IMR-90 (cell line): ENCODE data around the gene PIK3R5. TPM values are rescaled to one million over a fixed set of nuclear protein-coding genes. Genes with fewer than 3 reads are reported as not detected.

Source experiments
- ATAC-seq: fragments of 200-7000 bp; cut with Tn5 transposase; 2 replicates; pipeline ENCODE4 v1.9.1; 2020; ENCODE audit warnings: low read depth, mild to moderate bottlenecking, moderate library complexity
- BruUV-seq: library from RNA; stranded (reverse); fragments of 400-500 nt; replicated peaks from 2 replicates; lab custom pipeline; 2021; lab: Mats Ljungman, UMichigan
- CTCF ChIA-PET: fragments of 300-600 bp; formaldehyde crosslinking; extraction: SDS; loops from one replicate; lab custom pipeline; 2021; ENCODE audit warnings: antibody characterized with exemption; lab: Yijun Ruan, JAX
- POLR2A ChIA-PET: fragments of 300-600 bp; sonication (Branson Sonifier 250); formaldehyde crosslinking; loops from one replicate; lab custom pipeline; 2022; ENCODE audit warnings: antibody characterized with exemption; ENCODE audit not compliant: unreplicated experiment; lab: Charles Lee
- DNase-seq: peaks from one replicate; pipeline ENCODE4 v3.0.0; 2013
- H2AFZ ChIP-seq: replicated peaks from 2 replicates; pipeline ENCODE3; 2013; ENCODE audit warnings: low read length, mild to moderate bottlenecking; ENCODE audit not compliant: poor library complexity
- H2AK5ac ChIP-seq: 2 replicates; pipeline ENCODE4 v1.6.1; 2013; ENCODE audit warnings: low read depth, low read length, inconsistent platforms
- H2AK9ac ChIP-seq: replicated peaks from 2 replicates; pipeline ENCODE3; 2013; ENCODE audit warnings: mild to moderate bottlenecking, low read depth, low read length, moderate library complexity; ENCODE audit not compliant: poor library complexity
- H2BK120ac ChIP-seq: 2 replicates; pipeline ENCODE4 v1.6.1; 2013; ENCODE audit warnings: low read depth, low read length, inconsistent platforms
- H2BK15ac ChIP-seq: 3 replicates; pipeline ENCODE4 v1.6.1; 2013; ENCODE audit warnings: low read depth, low read length, inconsistent platforms
- H2BK20ac ChIP-seq: 2 replicates; pipeline ENCODE4 v1.6.1; 2013; ENCODE audit warnings: low read depth, mild to moderate bottlenecking, inconsistent platforms, low read length, moderate library complexity
- H2BK5ac ChIP-seq: 2 replicates; pipeline ENCODE4 v1.6.1; 2013; ENCODE audit warnings: mild to moderate bottlenecking, low read depth, low read length, inconsistent platforms; ENCODE audit not compliant: poor library complexity, severe bottlenecking
- H3K14ac ChIP-seq: replicated peaks from 2 replicates; pipeline ENCODE4 v1.6.1; 2013; ENCODE audit warnings: low read depth, low read length, inconsistent platforms
- H3K18ac ChIP-seq: 2 replicates; pipeline ENCODE4 v1.6.1; 2013; ENCODE audit warnings: low read depth, low read length, control low read depth
- H3K23ac ChIP-seq: 2 replicates; pipeline ENCODE4 v1.6.1; 2013; ENCODE audit warnings: low read depth, low read length, inconsistent platforms
- H3K27ac ChIP-seq: 2 replicates; pipeline ENCODE4 v1.5.1; 2013; ENCODE audit warnings: mild to moderate bottlenecking, control low read depth, low read length; ENCODE audit not compliant: insufficient read depth
- H3K27me3 ChIP-seq: 2 replicates; pipeline ENCODE4 v1.6.1; 2013; ENCODE audit warnings: low read length; ENCODE audit not compliant: control insufficient read depth, insufficient read depth
- H3K36me3 ChIP-seq: 2 replicates; pipeline ENCODE4 v1.6.1; 2013; ENCODE audit warnings: low read length, mixed read lengths; ENCODE audit not compliant: control insufficient read depth, insufficient read depth
- H3K4ac ChIP-seq: 2 replicates; pipeline ENCODE4 v1.6.1; 2013; ENCODE audit warnings: low read depth, low read length, inconsistent platforms
- H3K4me1 ChIP-seq: 2 replicates; pipeline ENCODE4 v1.6.1; 2013; ENCODE audit warnings: low read length, mixed read lengths; ENCODE audit not compliant: control insufficient read depth, insufficient read depth
- H3K4me2 ChIP-seq: 2 replicates; pipeline ENCODE4 v1.6.1; 2013; ENCODE audit warnings: low read depth, mild to moderate bottlenecking, control low read depth, low read length, moderate library complexity
- H3K4me3 ChIP-seq: 2 replicates; pipeline ENCODE4 v1.5.1; 2013; ENCODE audit warnings: low read depth, mild to moderate bottlenecking, control low read depth, low read length, moderate library complexity; ENCODE audit not compliant: insufficient read depth
- H3K56ac ChIP-seq: 2 replicates; pipeline ENCODE4 v1.6.1; 2013; ENCODE audit warnings: low read length, inconsistent platforms; ENCODE audit not compliant: insufficient read depth; ENCODE audit errors: extremely low read depth
- H3K79me1 ChIP-seq, 2 experiments: 2 replicates each; pipeline ENCODE4 v1.6.1; 2013; ENCODE audit warnings: low read length in 2 of 2, inconsistent platforms in 1 of 2, low read depth in 1 of 2
- H3K9ac ChIP-seq: 2 replicates; pipeline ENCODE4 v1.6.1; 2013; ENCODE audit warnings: low read depth, low read length, control low read depth
- H3K9me1 ChIP-seq: 2 replicates; pipeline ENCODE4 v1.6.1; 2013; ENCODE audit warnings: low read length, inconsistent platforms; ENCODE audit not compliant: insufficient read depth
- H3K9me3 ChIP-seq: 2 replicates; pipeline ENCODE4 v1.6.1; 2013; ENCODE audit warnings: low read length; ENCODE audit not compliant: control insufficient read depth, insufficient read depth
- H4K20me1 ChIP-seq: 2 replicates; pipeline ENCODE4 v1.6.1; 2013; ENCODE audit warnings: low read length, inconsistent platforms; ENCODE audit not compliant: insufficient read depth
- H4K5ac ChIP-seq: 2 replicates; pipeline ENCODE4 v1.6.1; 2013; ENCODE audit warnings: mild to moderate bottlenecking, low read depth, low read length, control low read depth
- H4K8ac ChIP-seq, 2 experiments: 2 replicates each; pipeline ENCODE4 v1.6.1; 2013; ENCODE audit warnings: low read depth in 2 of 2, low read length in 2 of 2, control low read depth in 1 of 2, inconsistent platforms in 1 of 2
- H4K91ac ChIP-seq: 2 replicates; pipeline ENCODE4 v1.6.1; 2013; ENCODE audit warnings: low read depth, low read length, inconsistent platforms; ENCODE audit not compliant: insufficient read depth
- BHLHE40 ChIP-seq: fragments of 150-350 bp; IDR thresholded peaks from 2 replicates; pipeline ENCODE4 v1.6.1; 2016; ENCODE audit warnings: mild to moderate bottlenecking, low read depth, low read length
- CEBPB ChIP-seq: IDR thresholded peaks from 2 replicates; pipeline ENCODE4 v1.6.1; 2012; ENCODE audit warnings: low read depth, low read length, improper control_type of control experiment
- CHD1 ChIP-seq: IDR thresholded peaks from 2 replicates; pipeline ENCODE4 v1.6.1; 2012; ENCODE audit warnings: low read depth, low read length, improper control_type of control experiment
- CTCF ChIP-seq: conservative IDR thresholded peaks from 2 replicates; pipeline ENCODE4 v1.5.1; 2012; ENCODE audit warnings: mild to moderate bottlenecking, low read depth, low read length, improper control_type of control experiment
- ELK1 ChIP-seq: fragments of 150-350 bp; IDR thresholded peaks from 2 replicates; pipeline ENCODE4 v1.6.1; 2016; ENCODE audit warnings: low read depth, mild to moderate bottlenecking, low read length, moderate library complexity, borderline replicate concordance
- FOS ChIP-seq: fragments of 150-350 bp; IDR thresholded peaks from 2 replicates; pipeline ENCODE4 v1.6.1; 2016; ENCODE audit warnings: low read depth, low read length
- MAFK ChIP-seq: IDR thresholded peaks from 2 replicates; pipeline ENCODE4 v1.6.1; 2012; ENCODE audit warnings: low read depth, low read length, improper control_type of control experiment
- MAZ ChIP-seq: IDR thresholded peaks from 2 replicates; pipeline ENCODE4 v1.6.1; 2012; ENCODE audit warnings: low read depth, mild to moderate bottlenecking, low read length, improper control_type of control experiment, moderate library complexity, borderline replicate concordance
- MXI1 ChIP-seq: IDR thresholded peaks from 2 replicates; pipeline ENCODE4 v1.6.1; 2012; ENCODE audit warnings: low read depth, mild to moderate bottlenecking, low read length, moderate library complexity, borderline replicate concordance
- NFE2L2 ChIP-seq: fragments of 150-350 bp; IDR thresholded peaks from 2 replicates; pipeline ENCODE4 v1.6.1; 2016; ENCODE audit warnings: low read depth, mild to moderate bottlenecking, low read length
- POLR2A ChIP-seq: IDR thresholded peaks from 2 replicates; pipeline ENCODE4 v1.6.1; 2012; ENCODE audit warnings: mild to moderate bottlenecking, low read depth, low read length
- RAD21 ChIP-seq: IDR thresholded peaks from 2 replicates; pipeline ENCODE4 v1.6.1; 2012; ENCODE audit warnings: low read length, improper control_type of control experiment
- RCOR1 ChIP-seq: IDR thresholded peaks from 2 replicates; pipeline ENCODE4 v1.6.1; 2012; ENCODE audit warnings: mild to moderate bottlenecking, low read length, improper control_type of control experiment; ENCODE audit not compliant: insufficient replicate concordance
- RFX5 ChIP-seq: IDR thresholded peaks from 2 replicates; pipeline ENCODE4 v1.8.0; 2012; ENCODE audit warnings: low read depth, mild to moderate bottlenecking, low read length, moderate library complexity
- SMC3 ChIP-seq: fragments of 150-350 bp; IDR thresholded peaks from 2 replicates; pipeline ENCODE4 v1.6.1; 2016; ENCODE audit warnings: low read depth, mild to moderate bottlenecking, antibody characterized with exemption, low read length, moderate library complexity
- USF2 ChIP-seq: fragments of 150-350 bp; IDR thresholded peaks from 2 replicates; pipeline ENCODE4 v1.6.1; 2017; ENCODE audit warnings: mild to moderate bottlenecking, antibody characterized with exemption, low read length, low read depth
- WGBS, 2 experiments: methylation state at CpG; one replicate each; pipeline versions ENCODE4 v1.1.5 to v1.1.7; 2013; ENCODE audit warnings: missing lambda C conversion rate in 2 of 2; ENCODE audit not compliant: insufficient read length in 1 of 2; ENCODE audit errors: extremely low coverage in 2 of 2; 5-methylcytosine and 5-hydroxymethylcytosine counted together
- dilution Hi-C: fragments of 300-500 bp; cut with HindIII; formaldehyde crosslinking; loops from one replicate; pipeline ENCODE4 v1.14.3; 2018; ENCODE audit warnings: low sequenced_read_pairs; ENCODE audit not compliant: unreplicated experiment
- in situ Hi-C: fragments of 300-500 bp; cut with MboI; formaldehyde crosslinking; loops from 3 replicates; pipeline ENCODE4 v1.14.3; 2019; ENCODE audit warnings: low sequenced_read_pairs, inconsistent platforms, mixed read lengths
- intact Hi-C: fragments of 100-400 bp; cut with micrococcal nuclease; formaldehyde crosslinking; loops from 2 replicates; pipeline ENCODE4 v1.10.0; 2022
- polyA plus RNA-seq, 3 experiments: library from polyadenylated mRNA; depleted of rRNA; stranded (reverse); fragments of >200 nt; gene quantifications; 2 replicates each; pipeline ENCODE4 v1.2.3, GENCODE V29; 2012; ENCODE audit warnings: low replicate concordance in 1 of 3
- total RNA-seq: library from RNA; depleted of rRNA; stranded (reverse); fragments of >200 nt; gene quantifications from 2 replicates; pipeline ENCODE4 v1.2.3, GENCODE V29; 2012

PIK3R5 gene
- total and polyA plus RNA-seq, 2 of the 4 experiments (the other 2 are of a cell fraction): not detected

GRCh38 chr17:8951206-8951605 lies 14.3 kb downstream of the PIK3R5 start:
- no TSS peak for BruUV-seq
- dilution Hi-C loops: no loop called here
- ATAC-seq (no peak), DNase-seq (no peak)
- Histone ChIP-seq H3K4me1 (no peaks in the 10 kb centered on the region), H3K9ac (no peak overlapping the region), H4K8ac (no peak overlapping the region), H2AK5ac (no peak overlapping the region), H2AK9ac (no peak overlapping the region), H3K4ac (no peak overlapping the region), H2BK120ac (no peak overlapping the region), H2BK5ac (no peak overlapping the region), H3K23ac (no peak overlapping the region), H4K91ac (no peak overlapping the region), H4K5ac (no peak overlapping the region), H3K56ac (no peak overlapping the region), H2BK20ac (no peak overlapping the region), H3K79me1 (no peaks in the 10 kb centered on the region), H3K27ac (no peak overlapping the region), H2AFZ (no peak overlapping the region), H3K36me3 (no peaks in the 10 kb centered on the region), H3K4me2 (no peak overlapping the region), H3K9me1 (no peaks in the 10 kb centered on the region), H3K9me3 (peaks cover 20% of the 10 kb centered on the region), H3K18ac (no peak overlapping the region), H2BK15ac (no peak overlapping the region), H3K27me3 (no peaks in the 10 kb centered on the region), H4K20me1 (no peaks in the 10 kb centered on the region), H3K14ac (no peak overlapping the region), H3K4me3 (no peak overlapping the region)
- ChIA-PET POLR2A (no interaction called here), CTCF (no interaction called here)
- intact Hi-C loops: no loop called here
- TF ChIP-seq CEBPB (no peak), MAZ (no peak), ELK1 (no peak), BHLHE40 (no peak), CHD1 (no peak), RFX5 (no peak), MAFK (no peak), MXI1 (no peak), SMC3 (no peak), FOS (no peak), CTCF (no peak), RCOR1 (no peak), NFE2L2 (no peak), POLR2A (no peak), RAD21 (no peak), USF2 (no peak)
- no CpG with 5 or more reads among the region's 4 CpGs for WGBS, 2 experiments
- in situ Hi-C loops: no loop called here
